Measurements from ENCODE around the gene PLCL1.

DNA sequence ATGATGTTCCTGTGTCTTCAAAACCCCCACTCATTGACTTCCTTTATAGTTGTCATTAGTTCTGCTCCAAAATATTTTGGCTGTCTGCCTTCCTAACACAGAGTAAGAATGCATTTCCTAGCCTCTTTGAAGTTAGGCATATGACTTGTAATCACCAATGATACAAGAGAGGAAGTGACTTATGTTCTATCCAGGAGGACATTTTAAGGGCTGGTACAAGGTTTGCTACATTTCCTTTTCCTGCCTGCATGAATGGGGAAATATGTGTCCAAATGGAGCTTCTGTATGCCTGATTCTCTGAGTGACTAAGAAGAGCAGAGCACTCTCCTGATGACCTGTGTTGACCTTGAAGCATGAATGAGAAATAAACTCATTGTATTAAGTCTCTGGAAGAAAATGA is 115.1 kb downstream of the PLCL1 start:
- TF ChIP-seq, protein P1, sequence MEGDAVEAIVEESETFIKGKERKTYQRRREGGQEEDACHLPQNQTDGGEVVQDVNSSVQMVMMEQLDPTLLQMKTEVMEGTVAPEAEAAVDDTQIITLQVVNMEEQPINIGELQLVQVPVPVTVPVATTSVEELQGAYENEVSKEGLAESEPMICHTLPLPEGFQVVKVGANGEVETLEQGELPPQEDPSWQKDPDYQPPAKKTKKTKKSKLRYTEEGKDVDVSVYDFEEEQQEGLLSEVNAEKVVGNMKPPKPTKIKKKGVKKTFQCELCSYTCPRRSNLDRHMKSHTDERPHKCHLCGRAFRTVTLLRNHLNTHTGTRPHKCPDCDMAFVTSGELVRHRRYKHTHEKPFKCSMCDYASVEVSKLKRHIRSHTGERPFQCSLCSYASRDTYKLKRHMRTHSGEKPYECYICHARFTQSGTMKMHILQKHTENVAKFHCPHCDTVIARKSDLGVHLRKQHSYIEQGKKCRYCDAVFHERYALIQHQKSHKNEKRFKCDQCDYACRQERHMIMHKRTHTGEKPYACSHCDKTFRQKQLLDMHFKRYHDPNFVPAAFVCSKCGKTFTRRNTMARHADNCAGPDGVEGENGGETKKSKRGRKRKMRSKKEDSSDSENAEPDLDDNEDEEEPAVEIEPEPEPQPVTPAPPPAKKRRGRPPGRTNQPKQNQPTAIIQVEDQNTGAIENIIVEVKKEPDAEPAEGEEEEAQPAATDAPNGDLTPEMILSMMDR (conservative IDR thresholded peaks at IDR 0.05 in 1 of 2, IDR thresholded peaks at IDR 0.05 in 1 of 2; ENCODE audit: extremely low read depth in 1 of 2, insufficient read depth in 1 of 2, low read depth in 1 of 2, low read length in 2 of 2), result no peak
- TF ChIP-seq EZH2 (IDR thresholded peaks at IDR 0.05; ENCODE audit: borderline replicate concordance, low read length), result no peak
